Smooth muscle cell (in vitro differentiated cells): ENCODE results near the gene BET1. TPM values are rescaled to one million over a fixed set of nuclear protein-coding genes. Genes with fewer than 3 reads are reported as not detected.

Source experiments
- DNase-seq: peaks from one replicate; lab custom pipeline; 2025; ENCODE audit not compliant: unreplicated experiment; lab: John Stamatoyannopoulos, UW
- H2AFZ ChIP-seq: fragments of 200-600 bp; sonication (generic); 2 replicates; pipeline ENCODE4 v1.6.0; 2016; ENCODE audit warnings: antibody characterized with exemption, low read depth, mild to moderate bottlenecking
- H3F3A ChIP-seq: fragments of 200-600 bp; sonication (generic); 2 replicates; pipeline ENCODE4 v1.6.0; 2017; ENCODE audit warnings: antibody characterized with exemption, low read depth
- H3K27ac ChIP-seq: fragments of 200-600 bp; sonication (generic); 2 replicates; pipeline ENCODE4 v1.5.1; 2016; ENCODE audit warnings: low read depth, mild to moderate bottlenecking
- H3K27me3 ChIP-seq: fragments of 200-600 bp; sonication (generic); 2 replicates; pipeline ENCODE4 v1.6.1; 2016; ENCODE audit warnings: low read depth, mild to moderate bottlenecking
- H3K36me3 ChIP-seq: fragments of 200-600 bp; sonication (generic); 2 replicates; pipeline ENCODE4 v1.5.1; 2016; ENCODE audit warnings: low read depth
- H3K4me1 ChIP-seq: fragments of 200-600 bp; sonication (generic); 2 replicates; pipeline ENCODE4 v1.5.1; 2016; ENCODE audit warnings: low read depth
- H3K4me2 ChIP-seq: fragments of 200-600 bp; sonication (generic); 2 replicates; pipeline ENCODE4 v1.6.0; 2016; ENCODE audit warnings: mild to moderate bottlenecking
- H3K4me3 ChIP-seq: fragments of 200-600 bp; sonication (generic); 2 replicates; pipeline ENCODE4 v1.5.1; 2016; ENCODE audit warnings: mild to moderate bottlenecking
- H3K79me2 ChIP-seq: fragments of 200-600 bp; sonication (generic); 2 replicates; pipeline ENCODE4 v1.6.0; 2016; ENCODE audit warnings: low read depth, mild to moderate bottlenecking
- H3K9ac ChIP-seq: fragments of 200-600 bp; sonication (generic); 2 replicates; pipeline ENCODE4 v1.6.0; 2016; ENCODE audit warnings: low read depth
- H3K9me3 ChIP-seq: fragments of 200-600 bp; sonication (generic); replicated peaks from 2 replicates; pipeline ENCODE4 v1.5.1; 2016; ENCODE audit warnings: low read depth
- H4K20me1 ChIP-seq: fragments of 200-600 bp; sonication (generic); 2 replicates; pipeline ENCODE4 v1.6.0; 2016; ENCODE audit warnings: low read depth
- CTCF ChIP-seq: fragments of 200-600 bp; sonication (generic); IDR thresholded peaks from 2 replicates; pipeline ENCODE4 v1.5.1; 2017; ENCODE audit warnings: borderline replicate concordance, mild to moderate bottlenecking, antibody characterized with exemption; ENCODE audit not compliant: insufficient read depth, poor library complexity, severe bottlenecking
- WGBS: methylation state at CpG from one replicate; pipeline ENCODE4 v1.1.7; 2016; ENCODE audit warnings: low lambda C conversion rate; 5-methylcytosine and 5-hydroxymethylcytosine counted together
- polyA plus RNA-seq: library from polyadenylated mRNA; unstranded; fragments of >200 nt; fragmentation: Nextera tagmentation; extraction: Ambion mirVana; gene quantifications from 2 replicates; pipeline ENCODE4 v1.2.1, GENCODE V29; 2016
- total RNA-seq: library from RNA; depleted of rRNA; stranded (reverse); fragments of >200 nt; gene quantifications from 2 replicates; pipeline ENCODE4 v1.2.3, GENCODE V29; 2014

BET1 gene
- total and polyA plus RNA-seq, 2 experiments from 2014 or later = 46.8 to 59.6 TPM

- H3K36me3 ChIP-seq = no peaks in the 10 kb centered on the region
- H3F3A ChIP-seq = no peaks in the 10 kb centered on the region
- no peaks in the 10 kb centered on the region for H3K4me1 ChIP-seq
- no peak overlapping the region for H3K4me3 ChIP-seq
- H3K9me3 ChIP-seq = no peaks in the 10 kb centered on the region
- no peak for TF ChIP-seq CTCF
- WGBS = 85% methylated on average over 7 of the region's 7 CpGs
- H3K4me2 ChIP-seq = no peak overlapping the region
- H3K79me2 ChIP-seq = no peaks in the 10 kb centered on the region
- no peaks in the 10 kb centered on the region for H4K20me1 ChIP-seq
- H3K27ac ChIP-seq = no peak overlapping the region
- no peak overlapping the region for H3K9ac ChIP-seq
- no peak overlapping the region for H2AFZ ChIP-seq
- no peak for DNase-seq
- no peaks in the 10 kb centered on the region for H3K27me3 ChIP-seq
Observed at GRCh38 chr7:93977211-93977950, 26.8 kb downstream of the BET1 start.

DNA sequence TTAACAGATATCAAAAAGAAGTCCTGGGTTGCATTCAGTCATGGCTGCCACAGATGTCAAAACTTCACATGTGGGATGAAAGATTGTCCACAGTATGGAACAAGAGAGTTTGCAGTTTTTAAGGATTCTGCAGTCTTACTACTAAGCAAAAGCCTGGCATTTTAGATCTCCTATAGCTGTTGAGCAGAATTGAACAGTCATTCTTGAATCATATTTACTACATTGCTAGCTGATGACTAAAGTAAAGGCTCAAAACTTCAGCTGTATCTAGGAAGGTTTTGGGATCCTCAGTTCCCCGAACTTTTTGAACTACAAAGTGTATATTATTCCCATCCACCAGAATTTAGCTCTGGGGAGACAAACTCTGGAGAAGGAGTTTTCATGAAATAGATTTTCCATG is 31.0 kb downstream of the BET1 start:
- 91% methylated on average over 1 of the region's 1 CpG for WGBS
- no peak overlapping the region for H2AFZ ChIP-seq
- no peak for DNase-seq

DNA sequence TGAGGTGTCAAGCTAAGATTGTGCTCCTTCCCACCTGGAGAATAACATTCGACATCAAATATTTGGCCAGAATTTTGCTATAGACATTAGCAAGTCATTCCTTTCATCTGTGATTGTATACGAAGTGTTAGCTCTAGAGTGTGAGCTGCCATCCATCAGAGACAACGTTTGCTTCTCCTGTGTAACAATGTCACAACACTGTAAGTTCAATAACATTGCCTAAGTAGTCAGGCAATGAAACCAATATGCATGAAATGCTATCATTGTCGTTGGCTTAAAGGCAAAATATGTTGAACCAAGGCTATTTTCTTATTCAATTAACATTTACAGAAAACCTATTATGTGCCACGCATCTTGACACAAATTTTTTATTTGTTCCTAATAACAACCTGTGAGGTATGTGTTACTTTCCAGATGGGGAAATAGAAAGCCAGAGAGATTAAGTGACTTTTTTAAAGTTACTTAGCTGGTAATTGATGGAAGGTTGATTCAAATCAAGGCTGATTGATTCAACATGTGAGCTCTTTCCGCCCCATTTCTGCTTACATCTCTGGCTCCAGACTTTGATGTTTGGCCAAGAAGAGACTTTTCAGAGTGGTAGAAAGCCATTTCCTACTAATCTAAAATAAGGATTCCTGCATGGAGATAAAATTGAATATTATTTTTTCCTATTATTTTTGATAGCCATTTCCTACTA is 32.0 kb downstream of the BET1 start:
- Histone ChIP-seq H3K27ac (no peak overlapping the region), H3K36me3 (no peaks in the 10 kb centered on the region), H3K4me3 (no peak overlapping the region), H3K4me1 (no peaks in the 10 kb centered on the region), H3K79me2 (no peaks in the 10 kb centered on the region), H2AFZ (no peak overlapping the region), H4K20me1 (no peaks in the 10 kb centered on the region), H3F3A (no peaks in the 10 kb centered on the region), H3K27me3 (no peaks in the 10 kb centered on the region), H3K4me2 (no peak overlapping the region), H3K9ac (no peak overlapping the region), H3K9me3 (no peaks in the 10 kb centered on the region)
- TF ChIP-seq CTCF = no peak
- DNase-seq = no peak
- 87% methylated on average over 6 of the region's 6 CpGs for WGBS

More for the DNA sequence above, 31.0 kb downstream of the BET1 start:
- no peaks in the 10 kb centered on the region for H3K9me3 ChIP-seq
- no peak overlapping the region for H3K27ac ChIP-seq
- no peaks in the 10 kb centered on the region for H3K4me1 ChIP-seq
- no peak overlapping the region for H3K4me3 ChIP-seq
- no peaks in the 10 kb centered on the region for H4K20me1 ChIP-seq
- H3K27me3 ChIP-seq = no peaks in the 10 kb centered on the region
- no peak overlapping the region for H3K9ac ChIP-seq
- no peak for TF ChIP-seq CTCF
- H3K4me2 ChIP-seq = no peak overlapping the region
- H3K36me3 ChIP-seq = no peaks in the 10 kb centered on the region
- H3K79me2 ChIP-seq = no peaks in the 10 kb centered on the region
- no peaks in the 10 kb centered on the region for H3F3A ChIP-seq
